Caco-2 (cell line): ENCODE results near the gene KLHL8. TPM values are rescaled to one million over a fixed set of nuclear protein-coding genes. Genes with fewer than 3 reads are reported as not detected.

Experiments used
- BruUV-seq: library from RNA; stranded (reverse); fragments of 400-500 nt; replicated peaks from 2 replicates; lab custom pipeline; 2021; lab: Mats Ljungman, UMichigan
- CTCF ChIA-PET: fragments of 300-600 bp; sonication (Branson Sonifier 250); formaldehyde crosslinking; loops from one replicate; lab custom pipeline; 2022; ENCODE audit warnings: antibody characterized with exemption; lab: Charles Lee
- POLR2A ChIA-PET: fragments of 300-600 bp; sonication (Branson Sonifier 250); formaldehyde crosslinking; loops from one replicate; lab custom pipeline; 2022; ENCODE audit warnings: antibody characterized with exemption; lab: Charles Lee
- DNase-seq, 2 experiments: peaks; one replicate each; pipeline versions ENCODE4 v3.0.0 to v3.0.0-alpha.2; 2020 to 2022
- H3K27me3 ChIP-seq: replicated peaks from 2 replicates; pipeline ENCODE4 v1.6.0; 2011; ENCODE audit warnings: low read length; ENCODE audit not compliant: control insufficient read depth, insufficient read depth
- H3K36me3 ChIP-seq: 2 replicates; pipeline ENCODE4 v1.5.1; 2011; ENCODE audit warnings: low read length; ENCODE audit not compliant: control insufficient read depth, insufficient read depth
- H3K4me1 ChIP-seq: fragments of 250-450 bp; sonication (Bioruptor Pico); 2 replicates; pipeline ENCODE4 v1.5.1; 2020; ENCODE audit warnings: mild to moderate bottlenecking
- H3K4me3 ChIP-seq: 2 replicates; pipeline ENCODE4 v1.5.1; 2011; ENCODE audit warnings: low read depth, mild to moderate bottlenecking, control low read depth, low read length
- H3K9me3 ChIP-seq: fragments of 250-450 bp; sonication (Bioruptor Pico); 2 replicates; pipeline ENCODE4 v1.5.1; 2020; ENCODE audit warnings: mild to moderate bottlenecking, moderate library complexity
- H3K27ac Mint-ChIP-seq: one replicate; pipeline ENCODE4 v1.8.0; 2022; ENCODE audit warnings: mixed read lengths; ENCODE audit not compliant: unreplicated experiment
- H3K27me3 Mint-ChIP-seq: one replicate; pipeline ENCODE4 v1.8.0; 2022; ENCODE audit warnings: mixed read lengths; ENCODE audit not compliant: insufficient read depth, unreplicated experiment
- H3K36me3 Mint-ChIP-seq: one replicate; pipeline ENCODE4 v1.8.0; 2022; ENCODE audit warnings: mild to moderate bottlenecking, mixed read lengths; ENCODE audit not compliant: insufficient read depth, unreplicated experiment
- H3K4me1 Mint-ChIP-seq: one replicate; pipeline ENCODE4 v1.8.0; 2022; ENCODE audit warnings: low read depth, mixed read lengths; ENCODE audit not compliant: unreplicated experiment
- H3K4me3 Mint-ChIP-seq: one replicate; pipeline ENCODE4 v1.8.0; 2022; ENCODE audit warnings: mild to moderate bottlenecking, moderate library complexity, mixed read lengths; ENCODE audit not compliant: unreplicated experiment
- H3K9me3 Mint-ChIP-seq: one replicate; pipeline ENCODE4 v1.8.0; 2022; ENCODE audit warnings: mixed read lengths; ENCODE audit not compliant: unreplicated experiment
- intact Hi-C: fragments of 100-400 bp; cut with micrococcal nuclease; formaldehyde crosslinking; loops from one replicate; pipeline ENCODE4 v1.10.0; 2022; ENCODE audit not compliant: unreplicated experiment
- total RNA-seq: library from RNA; stranded (reverse); gene quantifications from 2 replicates; pipeline ENCODE4 v1.2.3, GENCODE V29; 2022
- TF ChIP-seq, protein P1 (sequence below), 2 experiments: fragments of 200-600 bp in 1 of 2; IDR thresholded peaks; 1 replicate in 1 of 2; 2 replicates in 1 of 2; pipeline versions ENCODE4 v1.5.1 to v1.8.0; 2011 to 2022; ENCODE audit warnings: antibody characterized with exemption in 1 of 2, control low read depth in 1 of 2, inconsistent platforms in 1 of 2, low read depth in 1 of 2, low read length in 1 of 2, mild to moderate bottlenecking in 1 of 2, moderate library complexity in 1 of 2; ENCODE audit not compliant: insufficient read depth in 1 of 2, severe bottlenecking in 1 of 2, unreplicated experiment in 1 of 2

The KLHL8 gene
- total RNA-seq, 1 experiment from 2014 or later: 27.7 TPM

DNA sequence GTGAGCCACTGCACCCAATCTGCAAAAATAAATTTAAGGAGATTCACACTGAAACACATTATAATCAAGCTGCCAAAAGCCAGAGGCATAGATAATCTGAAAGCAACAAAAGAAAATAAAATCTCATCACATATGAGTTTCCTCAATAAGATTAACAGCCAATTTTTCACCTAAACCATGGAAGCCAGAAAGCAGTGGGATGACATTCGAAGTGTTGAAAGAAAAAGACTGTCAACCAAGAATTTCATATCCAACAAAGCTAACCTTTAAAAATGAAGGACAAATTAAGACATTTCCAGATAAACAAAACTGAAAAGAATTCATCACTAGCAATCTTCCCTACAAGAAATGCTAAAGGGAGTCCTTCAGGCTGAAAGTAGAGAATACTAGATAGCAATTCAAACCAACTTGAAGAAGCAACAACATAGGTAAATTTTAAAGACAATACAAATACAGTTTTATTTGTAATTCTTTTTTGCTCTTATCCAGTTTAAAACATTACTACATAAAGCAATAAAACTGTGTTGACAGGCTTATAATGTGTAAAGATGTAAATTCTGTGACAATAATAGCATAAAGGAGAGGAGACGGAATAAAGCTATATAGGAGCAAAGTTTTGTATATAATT is 23.1 kb upstream of the KLHL8 start:
- Mint-ChIP-seq H3K27me3 (no peaks in the 10 kb centered on the region), H3K9me3 (peaks cover 36% of the 10 kb centered on the region), H3K4me3 (no peak overlapping the region), H3K36me3 (no peaks in the 10 kb centered on the region), H3K4me1 (peaks cover 7% of the 10 kb centered on the region), H3K27ac (no peak overlapping the region)
- H3K4me3 ChIP-seq: no peak overlapping the region
- no peaks in the 10 kb centered on the region for H3K36me3 ChIP-seq
- no TSS peak for BruUV-seq
- ChIA-PET POLR2A (no interaction called here), CTCF (no interaction called here)
- peaks cover 20% of the 10 kb centered on the region for H3K9me3 ChIP-seq
- H3K4me1 ChIP-seq: 0 out of 2 replicates have a peak, but pooled peaks cover 5% of the 10 kb centered on the region
- no peak for DNase-seq
- TF ChIP-seq, protein P1, sequence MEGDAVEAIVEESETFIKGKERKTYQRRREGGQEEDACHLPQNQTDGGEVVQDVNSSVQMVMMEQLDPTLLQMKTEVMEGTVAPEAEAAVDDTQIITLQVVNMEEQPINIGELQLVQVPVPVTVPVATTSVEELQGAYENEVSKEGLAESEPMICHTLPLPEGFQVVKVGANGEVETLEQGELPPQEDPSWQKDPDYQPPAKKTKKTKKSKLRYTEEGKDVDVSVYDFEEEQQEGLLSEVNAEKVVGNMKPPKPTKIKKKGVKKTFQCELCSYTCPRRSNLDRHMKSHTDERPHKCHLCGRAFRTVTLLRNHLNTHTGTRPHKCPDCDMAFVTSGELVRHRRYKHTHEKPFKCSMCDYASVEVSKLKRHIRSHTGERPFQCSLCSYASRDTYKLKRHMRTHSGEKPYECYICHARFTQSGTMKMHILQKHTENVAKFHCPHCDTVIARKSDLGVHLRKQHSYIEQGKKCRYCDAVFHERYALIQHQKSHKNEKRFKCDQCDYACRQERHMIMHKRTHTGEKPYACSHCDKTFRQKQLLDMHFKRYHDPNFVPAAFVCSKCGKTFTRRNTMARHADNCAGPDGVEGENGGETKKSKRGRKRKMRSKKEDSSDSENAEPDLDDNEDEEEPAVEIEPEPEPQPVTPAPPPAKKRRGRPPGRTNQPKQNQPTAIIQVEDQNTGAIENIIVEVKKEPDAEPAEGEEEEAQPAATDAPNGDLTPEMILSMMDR (IDR thresholded peaks at IDR 0.05; ENCODE audit: insufficient read depth in 1 of 2, low read depth in 1 of 2, low read length in 1 of 2, severe bottlenecking in 1 of 2, unreplicated experiment in 1 of 2): no peak
- H3K27me3 ChIP-seq: no peaks in the 10 kb centered on the region
- intact Hi-C loops: no loop called here

DNA sequence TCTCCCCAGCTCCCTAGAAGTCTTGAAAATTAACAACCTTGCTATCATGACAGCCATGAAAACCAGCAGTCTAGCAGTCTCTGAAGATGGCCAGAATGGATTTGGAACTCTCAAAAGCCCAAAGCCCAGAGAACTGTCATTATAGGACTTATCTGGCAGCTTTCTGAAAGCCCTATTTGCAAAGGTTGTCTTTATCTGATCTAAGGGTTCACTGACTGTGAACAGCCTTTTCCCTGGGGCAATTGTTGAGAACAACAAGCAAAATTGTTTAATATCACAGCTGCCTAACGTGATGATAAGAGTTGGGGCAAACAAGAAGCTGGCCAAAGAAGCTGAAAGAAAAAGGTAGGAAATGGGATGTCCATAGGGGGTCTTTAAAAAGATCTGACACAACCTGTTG is 20.9 kb upstream of the KLHL8 start:
- no TSS peak for BruUV-seq
- no peak overlapping the region for H3K27ac Mint-ChIP-seq
- ChIA-PET CTCF (no interaction called here), POLR2A (no interaction called here)
- H3K9me3 Mint-ChIP-seq: peaks cover 36% of the 10 kb centered on the region
- H3K27me3 ChIP-seq: no peaks in the 10 kb centered on the region
- no peaks in the 10 kb centered on the region for H3K36me3 Mint-ChIP-seq
- peaks cover 7% of the 10 kb centered on the region for H3K4me1 Mint-ChIP-seq
- 0 out of 2 replicates have a peak, but pooled peaks cover 5% of the 10 kb centered on the region for H3K4me1 ChIP-seq
- TF ChIP-seq, protein P1 (IDR thresholded peaks at IDR 0.05; ENCODE audit: insufficient read depth in 1 of 2, low read depth in 1 of 2, low read length in 1 of 2, severe bottlenecking in 1 of 2, unreplicated experiment in 1 of 2): no peak
- no peak overlapping the region for H3K4me3 Mint-ChIP-seq
- H3K27me3 Mint-ChIP-seq: no peaks in the 10 kb centered on the region
- peaks cover 20% of the 10 kb centered on the region for H3K9me3 ChIP-seq
- no peaks in the 10 kb centered on the region for H3K36me3 ChIP-seq
- no peak overlapping the region for H3K4me3 ChIP-seq
- no peak for DNase-seq
- intact Hi-C loops: no loop called here

DNA sequence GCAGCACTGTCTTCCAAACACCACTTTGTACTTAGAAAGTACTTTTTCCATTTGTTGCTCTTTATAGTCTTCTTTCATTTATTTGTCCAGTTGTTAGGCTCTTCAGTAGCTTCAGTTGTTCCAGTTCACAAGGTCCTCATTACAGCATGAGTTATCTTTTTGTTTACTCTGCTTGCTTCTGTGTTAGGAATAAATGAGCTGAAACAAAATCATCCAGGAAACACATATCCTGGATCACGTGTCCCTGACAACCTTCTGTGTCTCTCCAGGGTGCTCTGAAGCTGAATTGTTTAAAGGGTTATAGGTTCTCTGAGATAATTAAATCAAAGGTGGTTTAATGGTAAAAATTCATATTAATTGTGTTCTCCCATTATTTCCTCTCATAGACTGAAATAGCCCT is 19.9 kb upstream of the KLHL8 start:
- no TSS peak for BruUV-seq
- no peaks in the 10 kb centered on the region for H3K27me3 Mint-ChIP-seq
- Histone ChIP-seq H3K4me3 (no peak overlapping the region), H3K36me3 (no peaks in the 10 kb centered on the region), H3K27me3 (no peaks in the 10 kb centered on the region), H3K9me3 (peaks cover 20% of the 10 kb centered on the region), H3K4me1 (0 out of 2 replicates have a peak, but pooled peaks cover 7% of the 10 kb centered on the region)
- no peak overlapping the region for H3K4me3 Mint-ChIP-seq
- H3K27ac Mint-ChIP-seq: no peak overlapping the region
- intact Hi-C loops: no loop called here
- peaks cover 8% of the 10 kb centered on the region for H3K4me1 Mint-ChIP-seq
- ChIA-PET CTCF (no interaction called here), POLR2A (no interaction called here)
- DNase-seq: no peak
- no peaks in the 10 kb centered on the region for H3K36me3 Mint-ChIP-seq
- H3K9me3 Mint-ChIP-seq: peaks cover 36% of the 10 kb centered on the region
- TF ChIP-seq, protein P1 (IDR thresholded peaks at IDR 0.05; ENCODE audit: insufficient read depth in 1 of 2, low read depth in 1 of 2, low read length in 1 of 2, severe bottlenecking in 1 of 2, unreplicated experiment in 1 of 2): no peak
